ENCODE data around the gene MAP7.

DNA sequence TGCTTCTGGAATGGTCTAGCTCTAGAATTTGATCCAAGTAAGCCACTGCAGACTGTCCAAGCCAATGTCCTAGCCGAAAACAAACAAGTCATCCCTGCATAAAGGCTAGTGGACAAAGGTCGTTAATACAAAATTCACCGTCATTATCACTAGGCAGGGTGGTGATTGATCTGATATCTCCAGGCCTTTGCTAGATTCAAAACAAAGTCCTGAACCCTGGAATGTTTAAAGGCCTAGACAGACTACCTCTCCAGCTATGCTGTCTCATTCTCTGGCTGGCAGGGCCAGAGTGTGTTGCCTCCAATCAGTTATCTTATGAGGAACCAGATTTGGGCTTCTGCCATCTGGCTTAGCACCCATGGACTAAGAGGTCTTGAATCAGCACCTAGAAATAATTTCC lies 38.3 kb downstream of the MAP7 start:
- TF ChIP-seq, protein P1, sequence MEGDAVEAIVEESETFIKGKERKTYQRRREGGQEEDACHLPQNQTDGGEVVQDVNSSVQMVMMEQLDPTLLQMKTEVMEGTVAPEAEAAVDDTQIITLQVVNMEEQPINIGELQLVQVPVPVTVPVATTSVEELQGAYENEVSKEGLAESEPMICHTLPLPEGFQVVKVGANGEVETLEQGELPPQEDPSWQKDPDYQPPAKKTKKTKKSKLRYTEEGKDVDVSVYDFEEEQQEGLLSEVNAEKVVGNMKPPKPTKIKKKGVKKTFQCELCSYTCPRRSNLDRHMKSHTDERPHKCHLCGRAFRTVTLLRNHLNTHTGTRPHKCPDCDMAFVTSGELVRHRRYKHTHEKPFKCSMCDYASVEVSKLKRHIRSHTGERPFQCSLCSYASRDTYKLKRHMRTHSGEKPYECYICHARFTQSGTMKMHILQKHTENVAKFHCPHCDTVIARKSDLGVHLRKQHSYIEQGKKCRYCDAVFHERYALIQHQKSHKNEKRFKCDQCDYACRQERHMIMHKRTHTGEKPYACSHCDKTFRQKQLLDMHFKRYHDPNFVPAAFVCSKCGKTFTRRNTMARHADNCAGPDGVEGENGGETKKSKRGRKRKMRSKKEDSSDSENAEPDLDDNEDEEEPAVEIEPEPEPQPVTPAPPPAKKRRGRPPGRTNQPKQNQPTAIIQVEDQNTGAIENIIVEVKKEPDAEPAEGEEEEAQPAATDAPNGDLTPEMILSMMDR (conservative IDR thresholded peaks at IDR 0.05): no peak
- TF ChIP-seq ZFX (IDR thresholded peaks at IDR 0.05): no peak
